GM12864 (cell line): ENCODE data around the gene USO1.

Source experiments
- DNase-seq: peaks from one replicate; pipeline ENCODE4 v3.0.0-alpha.2; 2011; ENCODE audit warnings: low read depth
- H3K4me3 ChIP-seq: 2 replicates; pipeline ENCODE4 v1.5.1; 2011; ENCODE audit warnings: mild to moderate bottlenecking, low read depth, low read length, control low read depth
- CTCF ChIP-seq: IDR thresholded peaks from 2 replicates; pipeline ENCODE4 v1.5.1; 2011; ENCODE audit warnings: low read depth, mild to moderate bottlenecking, moderate library complexity, low read length, control low read depth, inconsistent platforms; ENCODE audit errors: missing control alignments

Gene USO1

GRCh38 chr4:75698162-75698962 lies 26.0 kb upstream of the USO1 start:
- DNase-seq: peak; percentile 60

GRCh38 chr4:75698963-75699228 lies 25.5 kb upstream of the USO1 start:
- no peak for TF ChIP-seq CTCF
- no peak for DNase-seq
- peak overlapping the region; percentile 5; the same call in 1 of the 2 replicates for H3K4me3 ChIP-seq

More at GRCh38 chr4:75698162-75698962, 26.0 kb upstream of the USO1 start:
- peak overlapping the region; percentile 5; the same call in 1 of the 2 replicates for H3K4me3 ChIP-seq
- no peak for TF ChIP-seq CTCF

- TF ChIP-seq CTCF: no peak
- DNase-seq: no peak
- H3K4me3 ChIP-seq: no peak overlapping the region
Measured at GRCh38 chr4:75699299-75699698, 25.1 kb upstream of the USO1 start.

- no peak for TF ChIP-seq CTCF
- no peak overlapping the region for H3K4me3 ChIP-seq
- no peak for DNase-seq
Measured at GRCh38 chr4:75702919-75703411, 21.4 kb upstream of the USO1 start.

GRCh38 chr4:75705198-75705977 lies 19.0 kb upstream of the USO1 start:
- DNase-seq: no peak
- TF ChIP-seq CTCF: no peak
- H3K4me3 ChIP-seq: no peak overlapping the region

- peak; percentile 62 for TF ChIP-seq CTCF
- no peak overlapping the region for H3K4me3 ChIP-seq
- DNase-seq: no peak
Measured at GRCh38 chr4:75708218-75708691, 16.1 kb upstream of the USO1 start.
